ENCODE data around the gene SPATA31C1. TPM values are rescaled to one million over a fixed set of nuclear protein-coding genes. Genes with fewer than 3 reads are reported as not detected.

SPATA31C1 gene
- total and polyA plus RNA-seq, 2 donors (not counting 3 experiments of a cell fraction or from before 2014, with no cell fraction given), result not detected

DNA sequence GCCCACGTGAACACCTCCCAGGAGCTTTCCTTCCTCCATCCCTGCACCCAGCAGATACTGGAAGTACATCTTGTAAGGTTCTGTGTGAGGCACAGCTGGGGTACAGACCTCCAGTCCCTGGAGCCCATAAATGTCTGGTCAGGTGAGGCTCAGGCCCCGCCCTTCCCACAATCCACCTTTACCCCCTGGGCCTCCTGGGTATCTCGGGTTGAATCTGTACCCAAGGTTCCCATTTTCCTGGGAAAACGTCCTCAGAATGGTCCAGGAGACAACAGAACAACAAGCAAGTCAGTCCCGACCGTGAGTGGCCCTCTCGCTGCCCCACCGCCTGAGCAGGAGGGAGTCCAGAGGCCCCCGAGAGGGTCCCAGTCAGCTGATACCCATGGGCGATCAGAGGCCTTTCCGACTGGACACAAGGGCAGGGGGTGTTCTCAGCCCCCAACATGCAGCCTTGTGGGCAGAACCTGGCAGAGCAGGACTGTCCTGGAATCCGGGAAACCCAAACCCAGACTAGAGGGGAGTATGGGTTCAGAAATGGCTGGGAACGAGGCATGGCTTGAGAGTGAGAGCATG, 30.7 kb upstream of the SPATA31C1 start:
- intact Hi-C loops (cut with micrococcal nuclease) (no loop called here), dilution Hi-C loops (cut with MboI; ENCODE audit: extremely low pct_ligation_motif_present, low sequenced_read_pairs) (no loop called here)
- CTCF ChIA-PET, result no interaction called here
- H3K4me2 ChIP-seq (ENCODE audit: insufficient read depth, low read length), result no peak overlapping the region
- no peak overlapping the region for H3K9ac ChIP-seq (replicated peaks; ENCODE audit: extremely low read depth, insufficient read depth, low read length)
- H2AFZ ChIP-seq (ENCODE audit: low read depth, low read length), result no peak overlapping the region
- H3K27me3 ChIP-seq (ENCODE audit: control insufficient read depth in 2 of 2, insufficient read depth in 2 of 2, low read length in 2 of 2), result no peaks in the 10 kb centered on the region
- no peak overlapping the region for H3K4me3 ChIP-seq (replicated peaks in 1 of 3; ENCODE audit: insufficient read depth in 1 of 3, low read depth in 1 of 3, low read length in 3 of 3)
- H3K36me3 ChIP-seq (ENCODE audit: control insufficient read depth in 2 of 2, extremely low read depth in 1 of 2, insufficient read depth in 2 of 2, low read length in 2 of 2), result no peaks in the 10 kb centered on the region
- no peak overlapping the region for H3K27ac ChIP-seq (ENCODE audit: insufficient read depth, low read depth, low read length)
- no peaks in the 10 kb centered on the region for H3K4me1 ChIP-seq (ENCODE audit: control insufficient read depth, extremely low read depth, insufficient read depth, low read length)
- FAIRE-seq (no peak), DNase-seq (ENCODE audit: low read depth, low spot score) (no peak)
- H4K20me1 ChIP-seq (replicated peaks; ENCODE audit: control insufficient read depth, extremely low read depth, insufficient read depth, low read length), result no peaks in the 10 kb centered on the region
- BruUV-seq (replicated peaks), result no TSS peak
- POLR2A ChIA-PET, result no interaction called here
- no peak for TF ChIP-seq JUN (IDR thresholded peaks at IDR 0.05; ENCODE audit: borderline replicate concordance, insufficient read depth, insufficient read length, low read depth)
- no peaks in the 10 kb centered on the region for H3K9me1 ChIP-seq (replicated peaks; ENCODE audit: control insufficient read depth, extremely low read depth, insufficient read depth, low read length)
- H3K79me2 ChIP-seq (ENCODE audit: control insufficient read depth, insufficient read depth, low read length), result no peaks in the 10 kb centered on the region
- no peaks in the 10 kb centered on the region for H3K9me3 ChIP-seq (replicated peaks; ENCODE audit: control insufficient read depth, insufficient read depth, low read length)

DNA sequence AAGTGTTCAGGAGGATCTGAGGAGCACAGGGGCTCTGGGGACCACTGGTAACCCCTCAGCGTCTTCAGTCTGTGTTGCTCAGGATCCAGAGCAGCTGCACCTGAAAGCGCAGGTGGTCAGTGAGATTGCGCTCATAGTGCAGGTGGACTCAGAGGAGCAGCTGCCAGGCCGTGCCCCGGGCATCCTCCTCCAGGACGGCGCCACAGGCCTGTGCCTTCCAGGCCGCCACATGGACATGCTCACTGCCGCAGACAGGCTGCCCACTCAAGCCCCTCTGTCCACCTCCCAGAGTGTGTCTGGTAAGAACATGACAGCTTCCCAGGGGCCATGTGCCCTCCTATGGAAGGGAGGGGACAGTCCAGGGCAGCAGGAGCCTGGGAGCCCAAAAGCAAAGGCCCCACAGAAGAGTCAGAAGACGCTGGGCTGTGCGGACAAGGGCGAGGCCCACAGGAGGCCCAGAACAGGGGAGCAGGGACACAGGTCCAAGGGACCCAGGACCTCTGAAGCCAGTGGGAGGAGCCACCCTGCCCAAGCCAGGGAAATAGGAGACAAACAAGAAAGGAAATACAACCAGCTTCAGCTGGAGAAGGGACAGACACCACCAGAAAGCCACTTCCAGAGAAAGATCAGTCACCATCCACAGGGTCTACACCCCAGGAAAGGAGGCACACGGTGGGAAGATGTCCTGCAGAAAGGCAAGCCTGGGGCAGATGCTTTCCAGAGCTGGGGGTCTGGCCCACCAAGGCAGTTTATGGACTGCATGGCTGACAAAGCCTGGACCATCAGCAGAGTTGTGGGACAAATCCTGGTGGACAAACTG, 29.9 kb upstream of the SPATA31C1 start:
- Histone ChIP-seq H3K4me3 (replicated peaks in 1 of 3; ENCODE audit: insufficient read depth in 1 of 3, low read depth in 1 of 3, low read length in 3 of 3) (no peak overlapping the region), H3K9ac (replicated peaks; ENCODE audit: extremely low read depth, insufficient read depth, low read length) (no peak overlapping the region), H4K20me1 (replicated peaks; ENCODE audit: control insufficient read depth, extremely low read depth, insufficient read depth, low read length) (no peaks in the 10 kb centered on the region), H3K9me1 (replicated peaks; ENCODE audit: control insufficient read depth, extremely low read depth, insufficient read depth, low read length) (no peaks in the 10 kb centered on the region), H3K4me2 (ENCODE audit: insufficient read depth, low read length) (no peak overlapping the region), H3K27me3 (ENCODE audit: control insufficient read depth in 2 of 2, insufficient read depth in 2 of 2, low read length in 2 of 2) (no peaks in the 10 kb centered on the region), H3K4me1 (ENCODE audit: control insufficient read depth, extremely low read depth, insufficient read depth, low read length) (no peaks in the 10 kb centered on the region), H3K36me3 (ENCODE audit: control insufficient read depth in 2 of 2, extremely low read depth in 1 of 2, insufficient read depth in 2 of 2, low read length in 2 of 2) (no peaks in the 10 kb centered on the region), H3K9me3 (replicated peaks; ENCODE audit: control insufficient read depth, insufficient read depth, low read length) (no peaks in the 10 kb centered on the region), H2AFZ (ENCODE audit: low read depth, low read length) (no peak overlapping the region), H3K27ac (ENCODE audit: insufficient read depth, low read depth, low read length) (no peak overlapping the region), H3K79me2 (ENCODE audit: control insufficient read depth, insufficient read depth, low read length) (no peaks in the 10 kb centered on the region)
- no TSS peak for BruUV-seq (replicated peaks)
- intact Hi-C loops (cut with micrococcal nuclease) (no loop called here), dilution Hi-C loops (cut with MboI; ENCODE audit: extremely low pct_ligation_motif_present, low sequenced_read_pairs) (no loop called here)
- CTCF ChIA-PET, result no interaction called here
- no peak for TF ChIP-seq EZH2 (IDR thresholded peaks at IDR 0.05; ENCODE audit: borderline replicate concordance, low read depth, low read length, severe bottlenecking)
- TF ChIP-seq GATA2 (IDR thresholded peaks at IDR 0.05; ENCODE audit: insufficient read depth, insufficient read length, low read depth, low read length), result no peak
- TF ChIP-seq, protein P1, sequence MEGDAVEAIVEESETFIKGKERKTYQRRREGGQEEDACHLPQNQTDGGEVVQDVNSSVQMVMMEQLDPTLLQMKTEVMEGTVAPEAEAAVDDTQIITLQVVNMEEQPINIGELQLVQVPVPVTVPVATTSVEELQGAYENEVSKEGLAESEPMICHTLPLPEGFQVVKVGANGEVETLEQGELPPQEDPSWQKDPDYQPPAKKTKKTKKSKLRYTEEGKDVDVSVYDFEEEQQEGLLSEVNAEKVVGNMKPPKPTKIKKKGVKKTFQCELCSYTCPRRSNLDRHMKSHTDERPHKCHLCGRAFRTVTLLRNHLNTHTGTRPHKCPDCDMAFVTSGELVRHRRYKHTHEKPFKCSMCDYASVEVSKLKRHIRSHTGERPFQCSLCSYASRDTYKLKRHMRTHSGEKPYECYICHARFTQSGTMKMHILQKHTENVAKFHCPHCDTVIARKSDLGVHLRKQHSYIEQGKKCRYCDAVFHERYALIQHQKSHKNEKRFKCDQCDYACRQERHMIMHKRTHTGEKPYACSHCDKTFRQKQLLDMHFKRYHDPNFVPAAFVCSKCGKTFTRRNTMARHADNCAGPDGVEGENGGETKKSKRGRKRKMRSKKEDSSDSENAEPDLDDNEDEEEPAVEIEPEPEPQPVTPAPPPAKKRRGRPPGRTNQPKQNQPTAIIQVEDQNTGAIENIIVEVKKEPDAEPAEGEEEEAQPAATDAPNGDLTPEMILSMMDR (IDR thresholded peaks at IDR 0.05; ENCODE audit: extremely low read depth in 1 of 2, insufficient read depth in 1 of 2, low read depth in 1 of 2, low read length in 2 of 2), result no peak
- TF ChIP-seq POLR2A (IDR thresholded peaks at IDR 0.05; ENCODE audit: low read depth, low read length), result no peak
- POLR2A ChIA-PET, result no interaction called here
- FAIRE-seq (no peak), DNase-seq (ENCODE audit: low read depth, low spot score) (no peak)
